ENCODE results near the gene TEX13C. TPM values are rescaled to one million over a fixed set of nuclear protein-coding genes. Genes with fewer than 3 reads are reported as not detected.

Gene TEX13C
- total and polyA plus RNA-seq, 2 of the 8 experiments (the other 6 are each of a cell fraction or from before 2014, with no cell fraction given): 0.03 to 0.09 TPM

DNA sequence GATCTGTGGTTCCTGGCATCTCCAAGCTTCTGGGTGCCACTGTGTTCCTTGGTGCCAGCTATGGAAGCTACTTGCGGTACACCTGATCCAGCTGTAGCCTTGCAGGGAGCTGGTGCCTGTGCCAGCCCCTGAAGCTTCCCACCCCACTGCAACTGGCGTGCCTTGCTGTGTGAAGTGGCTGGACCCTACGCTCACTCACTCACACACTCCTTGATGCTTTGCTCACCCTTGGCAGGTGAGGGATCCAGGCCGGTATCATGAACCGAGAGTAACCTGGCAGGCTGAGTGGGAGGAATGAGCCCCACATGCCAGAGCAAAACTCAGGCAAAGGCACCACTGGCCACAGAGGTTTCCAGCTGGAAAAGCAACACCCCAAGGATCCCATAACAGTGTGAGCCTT lies 31.3 kb upstream of the TEX13C start:
- WGBS, 2 experiments (ENCODE audit: extremely low coverage in 1 of 2, insufficient coverage in 1 of 2, insufficient read length in 1 of 2, insufficient replicate concordance in 2 of 2, low coverage in 1 of 2, low lambda C conversion rate in 2 of 2, missing lambda C conversion rate in 1 of 2): 91% methylated on average over 5 of the region's 5 CpGs; no CpG with 5 or more reads in 1 of the 2 experiments
- POLR2A ChIA-PET (ENCODE audit: partially characterized antibody): no interaction called here
- no peak overlapping the region for H3K4me2 ChIP-seq (ENCODE audit: insufficient read depth in 1 of 2, low read depth in 2 of 2, low read length in 2 of 2)
- H3K4me3 ChIP-seq (ENCODE audit: extremely low read depth in 1 of 4, insufficient read depth in 2 of 4, low read depth in 3 of 4, low read length in 4 of 4): no peak overlapping the region
- no peaks in the 10 kb centered on the region for H3K79me2 ChIP-seq (ENCODE audit: control insufficient read depth in 1 of 2, insufficient read depth in 2 of 2, low read length in 2 of 2)
- TF ChIP-seq TAF7 (optimal IDR thresholded peaks at IDR 0.05; ENCODE audit: borderline replicate concordance, low read depth, low read length): no peak
- TF ChIP-seq HDAC2 (IDR thresholded peaks at IDR 0.05; ENCODE audit: borderline replicate concordance in 1 of 2, low read depth in 2 of 2, low read length in 2 of 2): no peak
- TF ChIP-seq CTBP2 (IDR thresholded peaks at IDR 0.05; ENCODE audit: borderline replicate concordance, insufficient read depth, insufficient read length, low read length): no peak
- TF ChIP-seq CBX5 (IDR thresholded peaks at IDR 0.05; ENCODE audit: low read depth, low read length): no peak
- TF ChIP-seq POLR2A (IDR thresholded peaks at IDR 0.05; ENCODE audit: control extremely low read depth in 1 of 2, low read depth in 2 of 2, low read length in 2 of 2): no peak
- no peak for TF ChIP-seq MAFK (IDR thresholded peaks at IDR 0.05; ENCODE audit: low read depth, low read length)
- no peak for TF ChIP-seq NRF1 (IDR thresholded peaks at IDR 0.05; ENCODE audit: low read depth, low read length)
- no peak for TF ChIP-seq ATF3 (IDR thresholded peaks at IDR 0.05; ENCODE audit: insufficient read depth, low read depth, low read length)
- TF ChIP-seq, protein P1, sequence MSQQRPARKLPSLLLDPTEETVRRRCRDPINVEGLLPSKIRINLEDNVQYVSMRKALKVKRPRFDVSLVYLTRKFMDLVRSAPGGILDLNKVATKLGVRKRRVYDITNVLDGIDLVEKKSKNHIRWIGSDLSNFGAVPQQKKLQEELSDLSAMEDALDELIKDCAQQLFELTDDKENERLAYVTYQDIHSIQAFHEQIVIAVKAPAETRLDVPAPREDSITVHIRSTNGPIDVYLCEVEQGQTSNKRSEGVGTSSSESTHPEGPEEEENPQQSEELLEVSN (IDR thresholded peaks at IDR 0.05): no peak
- TF ChIP-seq CHD1 (IDR thresholded peaks at IDR 0.05; ENCODE audit: low read depth, low read length): no peak
- TF ChIP-seq CHD2 (IDR thresholded peaks at IDR 0.05; ENCODE audit: low read length): no peak
- no peak overlapping the region for H3K14ac ChIP-seq (ENCODE audit: insufficient read length)
- no peak overlapping the region for H4K91ac ChIP-seq (replicated peaks; ENCODE audit: insufficient read length, low read length)
- no peaks in the 10 kb centered on the region for H3K36me3 ChIP-seq (ENCODE audit: control insufficient read depth in 2 of 4, insufficient read depth in 4 of 4, low read length in 3 of 4)
- no peak overlapping the region for H3K9ac ChIP-seq (replicated peaks in 1 of 4; ENCODE audit: extremely low read depth in 1 of 4, low read depth in 3 of 4, low read length in 3 of 4)
- no peaks in the 10 kb centered on the region for H3K27me3 ChIP-seq (replicated peaks in 1 of 4; ENCODE audit: control insufficient read depth in 3 of 4, extremely low read depth in 1 of 4, insufficient read depth in 3 of 4, low read length in 3 of 4)
- CTCF ChIA-PET (ENCODE audit: partially characterized antibody): interaction anchor here (0.8 to 1.1 kb wide), 3 partner anchors 82 to 900 kb away, joined by 3 to 4 read pairs (median 3); no protein-coding TSS in a partner anchor
- H3K4me1 ChIP-seq (replicated peaks in 1 of 4; ENCODE audit: control insufficient read depth in 3 of 4, insufficient read depth in 4 of 4, low read length in 3 of 4): no peaks in the 10 kb centered on the region
- H3K18ac ChIP-seq (ENCODE audit: extremely low read depth, low read length): no peak overlapping the region
- no peak overlapping the region for H3K27ac ChIP-seq (ENCODE audit: low read depth, low read length)
- H3K79me1 ChIP-seq (ENCODE audit: low read depth, low read length): no peaks in the 10 kb centered on the region
- H3K56ac ChIP-seq (replicated peaks; ENCODE audit: insufficient read length, low read depth, low read length): no peak overlapping the region
- H4K20me1 ChIP-seq (replicated peaks in 1 of 2; ENCODE audit: control insufficient read depth in 1 of 2, insufficient read depth in 2 of 2, low read length in 2 of 2): no peaks in the 10 kb centered on the region
- H2BK120ac ChIP-seq (replicated peaks; ENCODE audit: low read depth, low read length): no peak overlapping the region
- no peak overlapping the region for H2BK20ac ChIP-seq (ENCODE audit: low read length)
- no peak overlapping the region for H4K8ac ChIP-seq (ENCODE audit: extremely low read depth, insufficient read depth, low read length)
- H2BK12ac ChIP-seq (ENCODE audit: low read depth, low read length): no peak overlapping the region
- H2AK5ac ChIP-seq (ENCODE audit: low read depth, low read length): no peak overlapping the region
- no peak overlapping the region for H2AFZ ChIP-seq (ENCODE audit: low read length)
- H4K5ac ChIP-seq (ENCODE audit: insufficient read length, low read depth, low read length): no peak overlapping the region
- FAIRE-seq: no peak
- H3K9me3 ChIP-seq (ENCODE audit: insufficient read depth in 2 of 2, low read depth in 1 of 2, low read length in 1 of 2): no peaks in the 10 kb centered on the region
- no peak overlapping the region for H3K23ac ChIP-seq (ENCODE audit: insufficient read length)
- no peaks in the 10 kb centered on the region for H3K23me2 ChIP-seq (ENCODE audit: low read depth, low read length)
- DNase-seq (ENCODE audit: low read depth in 1 of 2, low spot score in 2 of 2): no peak
- no peak overlapping the region for H2BK5ac ChIP-seq (ENCODE audit: low read depth, low read length)
- H2BK15ac ChIP-seq (ENCODE audit: low read length): no peak overlapping the region
- H3K4ac ChIP-seq (replicated peaks; ENCODE audit: insufficient read length, low read depth, low read length): no peak overlapping the region

All from H1 (cell line).